Keratinocyte (primary cell): ENCODE measurements around the gene ANKRD9. TPM values are rescaled to one million over a fixed set of nuclear protein-coding genes. Genes with fewer than 3 reads are reported as not detected.
A peak's percentile ranks its signal among the peaks of the same experiment; 100 is the strongest.

Source experiments
- DNase-seq: peaks from one replicate; pipeline ENCODE4 v3.0.0-alpha.2; 2011; ENCODE audit warnings: low read depth, missing footprints, low spot score
- FAIRE-seq: peaks from 2 replicates; lab custom pipeline; 2011; peaks lifted over from hg19 to GRCh38; lab: Jason Lieb, UNC
- H2AFZ ChIP-seq: 2 replicates; pipeline ENCODE4 v1.6.0; 2012; ENCODE audit warnings: low read length, control low read depth, inconsistent platforms; ENCODE audit not compliant: control insufficient read depth
- H3K27ac ChIP-seq: 2 replicates; pipeline ENCODE4 v1.5.1; 2011; ENCODE audit warnings: low read length; ENCODE audit not compliant: control insufficient read depth, insufficient read depth
- H3K27me3 ChIP-seq: 3 replicates; pipeline ENCODE4 v1.6.0; 2011; ENCODE audit warnings: low read length; ENCODE audit not compliant: control insufficient read depth, insufficient read depth; ENCODE audit errors: extremely low read depth
- H3K36me3 ChIP-seq, 2 experiments: 2 replicates in 1 of 2; 3 replicates in 1 of 2; pipeline ENCODE4 v1.5.1; 2011; ENCODE audit warnings: low read length in 2 of 2, mild to moderate bottlenecking in 1 of 2; ENCODE audit not compliant: control insufficient read depth in 2 of 2, insufficient read depth in 2 of 2; ENCODE audit errors: extremely low read depth in 1 of 2
- H3K4me1 ChIP-seq: 3 replicates; pipeline ENCODE4 v1.5.1; 2011; ENCODE audit warnings: low read length; ENCODE audit not compliant: control insufficient read depth, insufficient read depth; ENCODE audit errors: extremely low read depth
- H3K4me2 ChIP-seq: 3 replicates; pipeline ENCODE4 v1.6.0; 2011; ENCODE audit warnings: low read depth, low read length; ENCODE audit not compliant: control insufficient read depth, insufficient read depth; ENCODE audit errors: extremely low read depth
- H3K4me3 ChIP-seq, 3 experiments: fragments of 200-600 bp in 1 of 3; sonication (generic) in 1 of 3; 2 replicates in 2 of 3; 3 replicates in 1 of 3; pipeline ENCODE4 v1.5.1; 2011 to 2016; ENCODE audit warnings: low read length in 3 of 3, mild to moderate bottlenecking in 3 of 3, control low read depth in 2 of 3, inconsistent platforms in 1 of 3, low read depth in 1 of 3, mixed read lengths in 1 of 3, mixed run types in 1 of 3, moderate library complexity in 1 of 3; ENCODE audit not compliant: control insufficient read depth in 2 of 3, insufficient read depth in 2 of 3; ENCODE audit errors: extremely low read depth in 1 of 3
- H3K79me2 ChIP-seq: 2 replicates; pipeline ENCODE4 v1.6.0; 2012; ENCODE audit warnings: low read length; ENCODE audit not compliant: control insufficient read depth, insufficient read depth
- H3K9ac ChIP-seq: 3 replicates; pipeline ENCODE4 v1.6.0; 2011; ENCODE audit warnings: low read length; ENCODE audit not compliant: control insufficient read depth, insufficient read depth; ENCODE audit errors: extremely low read depth
- H3K9me1 ChIP-seq: 3 replicates; pipeline ENCODE4 v1.6.0; 2011; ENCODE audit warnings: low read length; ENCODE audit not compliant: control insufficient read depth, insufficient read depth; ENCODE audit errors: extremely low read depth
- H3K9me3 ChIP-seq: 2 replicates; pipeline ENCODE4 v1.5.1; 2012; ENCODE audit warnings: low read depth, low read length; ENCODE audit not compliant: control insufficient read depth
- H4K20me1 ChIP-seq: 3 replicates; pipeline ENCODE4 v1.6.0; 2011; ENCODE audit warnings: low read length; ENCODE audit not compliant: control insufficient read depth, insufficient read depth; ENCODE audit errors: extremely low read depth
- CTCF ChIP-seq, 3 experiments: IDR thresholded peaks in 1 of 3; conservative IDR thresholded peaks in 1 of 3; optimal IDR thresholded peaks in 1 of 3; 2 replicates in 2 of 3; 3 replicates in 1 of 3; pipeline versions ENCODE3 to v1.5.1; 2011; ENCODE audit warnings: low read length in 3 of 3, mild to moderate bottlenecking in 3 of 3, moderate library complexity in 2 of 3, control low read depth in 1 of 3, inconsistent platforms in 1 of 3; ENCODE audit not compliant: insufficient read depth in 2 of 3; ENCODE audit errors: extremely low read depth in 1 of 3
- EZH2 ChIP-seq: IDR thresholded peaks from one replicate; pipeline ENCODE4 v1.6.1; 2012; ENCODE audit warnings: inconsistent platforms, mild to moderate bottlenecking, low read length, moderate library complexity
- dilution Hi-C: fragments of 300-500 bp; cut with MboI; formaldehyde crosslinking; loops from one replicate; pipeline ENCODE4 v1.7.0; 2020; ENCODE audit warnings: low sequenced_read_pairs; ENCODE audit not compliant: extremely low pct_ligation_motif_present
- polyA minus RNA-seq, 3 experiments: library from RNA; depleted of rRNA, polyadenylated mRNA; stranded (reverse); fragments of >200 nt; gene quantifications; 1 replicate in 1 of 3; 2 replicates in 1 of 3; 3 replicates in 1 of 3; pipeline ENCODE4 v1.2.3, GENCODE V29; 2011
- polyA plus RNA-seq, 5 experiments: library from polyadenylated mRNA; depleted of rRNA in 3 of 5; stranded (reverse) in 3 of 5; stranded (forward) in 1 of 5; unstranded in 1 of 5; fragments of >200 nt; gene quantifications; 1 replicate in 1 of 5; 2 replicates in 3 of 5; 3 replicates in 1 of 5; pipeline versions ENCODE4 v1.2.1 to v1.2.3, GENCODE V29; 2011 to 2012; ENCODE audit warnings: missing spikeins in 2 of 5, low read depth in 1 of 5, low replicate concordance in 1 of 5

The ANKRD9 gene
- polyA plus RNA-seq (3.5 to 9.6 TPM (median 4.9 TPM) in 3 replicates), polyA minus RNA-seq (2.9 to 3.9 TPM (median 3.1 TPM) in 3 replicates)
- 8.2 TPM for polyA plus RNA-seq (2011; ENCODE audit: low read depth)
- 1.6 and 13.9 TPM in 2 replicates for polyA plus RNA-seq (2011; cell fraction: cytosol; rRNA removed)
- polyA plus RNA-seq (2011; cell fraction: nucleus; rRNA removed): 14.2 and 23.3 TPM in 2 replicates
- 7.5 and 17.3 TPM in 2 replicates for polyA plus RNA-seq (2012; ENCODE audit: low replicate concordance)
- polyA minus RNA-seq (2011; cell fraction: cytosol; rRNA and poly(A)+ RNA removed): 19.6 TPM
- 8.9 and 9.6 TPM in 2 replicates for polyA minus RNA-seq (2011; cell fraction: nucleus; rRNA and poly(A)+ RNA removed)

- Histone ChIP-seq H3K79me2 (no peaks in the 10 kb centered on the region), H4K20me1 (no peaks in the 10 kb centered on the region), H3K27me3 (no peaks in the 10 kb centered on the region), H3K4me1 (peaks cover 17% of the 10 kb centered on the region), H3K9me3 (no peaks in the 10 kb centered on the region), H3K4me2 (peak within 1 kb of the TSS; percentile 95), H3K9me1 (no peaks in the 10 kb centered on the region), H3K4me3 (peak within 1 kb of the TSS; percentile 57 to 68 (median 63)), H3K9ac (peak within 1 kb of the TSS; percentile 81), H3K36me3 (peaks cover 3% of the 10 kb centered on the region in 2 experiments), H3K27ac (peak within 1 kb of the TSS; percentile 87), H2AFZ (peak within 1 kb of the TSS; percentile 73)
- no peak for FAIRE-seq
- dilution Hi-C loops: no loop called here
- no peak for DNase-seq
- no peak for TF ChIP-seq CTCF (optimal IDR thresholded peaks at IDR 0.05 in 1 of 3, IDR thresholded peaks at IDR 0.05 in 1 of 3, conservative IDR thresholded peaks at IDR 0.05 in 1 of 3; ENCODE audit: extremely low read depth in 1 of 3, insufficient read depth in 2 of 3, low read length in 3 of 3)
- no peak for TF ChIP-seq EZH2
These were observed at the start of gene ANKRD9 for GRCh38 chr14:102509746-102510615. Gene ANKRD9, minus strand, starts transcription at chr14:102509776. Its CDS starts 1,887 bp downstream, at chr14:102507889.

GRCh38 chr14:102558556-102558955 is 49.0 kb upstream of the ANKRD9 start:
- Histone ChIP-seq H3K4me3 (no peak overlapping the region), H3K9me1 (no peaks in the 10 kb centered on the region), H3K27me3 (no peaks in the 10 kb centered on the region), H3K27ac (no peak overlapping the region), H3K9ac (no peak overlapping the region), H2AFZ (no peak overlapping the region), H3K36me3 (no peaks in the 10 kb centered on the region), H4K20me1 (no peaks in the 10 kb centered on the region), H3K4me2 (no peak overlapping the region), H3K4me1 (peaks cover 16% of the 10 kb centered on the region), H3K9me3 (no peaks in the 10 kb centered on the region), H3K79me2 (peaks cover 2% of the 10 kb centered on the region)
- FAIRE-seq (no peak), DNase-seq (no peak)
- no peak for TF ChIP-seq EZH2
- no peak for TF ChIP-seq CTCF (optimal IDR thresholded peaks at IDR 0.05 in 1 of 3, IDR thresholded peaks at IDR 0.05 in 1 of 3, conservative IDR thresholded peaks at IDR 0.05 in 1 of 3; ENCODE audit: extremely low read depth in 1 of 3, insufficient read depth in 2 of 3, low read length in 3 of 3)
- dilution Hi-C loops: no loop called here
